Measurements from ENCODE around the gene GLIS1.

Gene GLIS1

GRCh38 chr1:53735681-53736080, 3.3 kb downstream of the GLIS1 start:
- DNase-seq (ENCODE audit: low read depth): no peak
- no peak for TF ChIP-seq MAX (IDR thresholded peaks at IDR 0.05; ENCODE audit: low read depth, low read length)
- no peak for TF ChIP-seq POLR2A (IDR thresholded peaks at IDR 0.05; ENCODE audit: extremely low read depth, insufficient read length)
- TF ChIP-seq CTCF (IDR thresholded peaks at IDR 0.05; ENCODE audit: low read depth, low read length): no peak
- no peak overlapping the region for H3K4me3 ChIP-seq (ENCODE audit: low read depth, low read length)

GRCh38 chr1:53735261-53735660, 3.7 kb downstream of the GLIS1 start:
- no peak overlapping the region for H3K4me3 ChIP-seq (ENCODE audit: low read depth, low read length)

GRCh38 chr1:53734650-53735211, 4.2 kb downstream of the GLIS1 start:
- no peak overlapping the region for H3K4me3 ChIP-seq (ENCODE audit: low read depth, low read length)
- TF ChIP-seq MYC (IDR thresholded peaks at IDR 0.05; ENCODE audit: low read depth, low read length) (no peak), POLR2A (IDR thresholded peaks at IDR 0.05; ENCODE audit: extremely low read depth, insufficient read length) (no peak), CTCF (IDR thresholded peaks at IDR 0.05; ENCODE audit: low read depth, low read length) (no peak), MAX (IDR thresholded peaks at IDR 0.05; ENCODE audit: low read depth, low read length) (no peak)
- DNase-seq (ENCODE audit: low read depth): no peak

More at GRCh38 chr1:53735261-53735660, 3.7 kb downstream of the GLIS1 start:
- DNase-seq (ENCODE audit: low read depth): no peak
- TF ChIP-seq CTCF (IDR thresholded peaks at IDR 0.05; ENCODE audit: low read depth, low read length): no peak
- no peak for TF ChIP-seq MAX (IDR thresholded peaks at IDR 0.05; ENCODE audit: low read depth, low read length)
- TF ChIP-seq MYC (IDR thresholded peaks at IDR 0.05; ENCODE audit: low read depth, low read length): no peak
- no peak for TF ChIP-seq POLR2A (IDR thresholded peaks at IDR 0.05; ENCODE audit: extremely low read depth, insufficient read length)

GRCh38 chr1:53733975-53734649, 4.9 kb downstream of the GLIS1 start:
- H3K4me3 ChIP-seq (ENCODE audit: low read depth, low read length): no peak overlapping the region
- no peak for TF ChIP-seq POLR2A (IDR thresholded peaks at IDR 0.05; ENCODE audit: extremely low read depth, insufficient read length)
- no peak for DNase-seq (ENCODE audit: low read depth)

- TF ChIP-seq POLR2A (IDR thresholded peaks at IDR 0.05; ENCODE audit: extremely low read depth, insufficient read length) (no peak), CTCF (IDR thresholded peaks at IDR 0.05; ENCODE audit: low read depth, low read length) (no peak), MYC (IDR thresholded peaks at IDR 0.05; ENCODE audit: low read depth, low read length) (no peak), MAX (IDR thresholded peaks at IDR 0.05; ENCODE audit: low read depth, low read length) (no peak)
- no peak for DNase-seq (ENCODE audit: low read depth)
These were observed 5.5 kb downstream of the GLIS1 start for GRCh38 chr1:53733447-53733931.

GRCh38 chr1:53732912-53733317, 6.0 kb downstream of the GLIS1 start:
- no peak for TF ChIP-seq CTCF (IDR thresholded peaks at IDR 0.05; ENCODE audit: low read depth, low read length)
- TF ChIP-seq POLR2A (IDR thresholded peaks at IDR 0.05; ENCODE audit: extremely low read depth, insufficient read length): no peak
- no peak for TF ChIP-seq MAX (IDR thresholded peaks at IDR 0.05; ENCODE audit: low read depth, low read length)
- no peak for TF ChIP-seq MYC (IDR thresholded peaks at IDR 0.05; ENCODE audit: low read depth, low read length)
- H3K4me3 ChIP-seq (ENCODE audit: low read depth, low read length): no peak overlapping the region
- no peak for DNase-seq (ENCODE audit: low read depth)

More at GRCh38 chr1:53733447-53733931, 5.5 kb downstream of the GLIS1 start:
- H3K4me3 ChIP-seq (ENCODE audit: low read depth, low read length): no peak overlapping the region

All from NB4 (cell line).